Measurements from ENCODE around the gene PPM1J.

- no peak for TF ChIP-seq CTCF (IDR thresholded peaks at IDR 0.05 in 8 of 11, conservative IDR thresholded peaks at IDR 0.05 in 3 of 11)
- TF ChIP-seq POLR2A (IDR thresholded peaks at IDR 0.05), result no peak
Observed at GRCh38 chr1:112686417-112686816, 28.7 kb downstream of the PPM1J start.

All from spleen (tissue), 7 donors.